Omental fat pad (tissue), 4 donors: ENCODE measurements around the gene FAM13A. TPM values are rescaled to one million over a fixed set of nuclear protein-coding genes. Genes with fewer than 3 reads are reported as not detected.

ENCODE experiments used
- ATAC-seq: fragments of 150-250 bp; one replicate; pipeline ENCODE4 v1.9.1; 2016; ENCODE audit warnings: mild to moderate bottlenecking, moderate library complexity; ENCODE audit not compliant: low FRiP score
- DNase-seq: peaks from one replicate; pipeline ENCODE4 v3.0.0-alpha.2; 2019; ENCODE audit warnings: low spot score
- total RNA-seq, 4 donors: library from RNA; depleted of rRNA; stranded (reverse); fragments of >200 nt; gene quantifications; one replicate each; pipeline ENCODE4 v1.1.0, GENCODE V29; 2016
- TF ChIP-seq, protein P1 (sequence below), 3 donors: fragments of 450-650 bp; IDR thresholded peaks; one replicate each; pipeline ENCODE4 v1.5.1; 2016 to 2017; ENCODE audit warnings: antibody characterized with exemption in 3 of 3, mild to moderate bottlenecking in 3 of 3, moderate library complexity in 2 of 3

Gene FAM13A
- total RNA-seq, 4 donors from 2014 or later, result 48.5 to 84.2 (median 51.2) TPM

DNA sequence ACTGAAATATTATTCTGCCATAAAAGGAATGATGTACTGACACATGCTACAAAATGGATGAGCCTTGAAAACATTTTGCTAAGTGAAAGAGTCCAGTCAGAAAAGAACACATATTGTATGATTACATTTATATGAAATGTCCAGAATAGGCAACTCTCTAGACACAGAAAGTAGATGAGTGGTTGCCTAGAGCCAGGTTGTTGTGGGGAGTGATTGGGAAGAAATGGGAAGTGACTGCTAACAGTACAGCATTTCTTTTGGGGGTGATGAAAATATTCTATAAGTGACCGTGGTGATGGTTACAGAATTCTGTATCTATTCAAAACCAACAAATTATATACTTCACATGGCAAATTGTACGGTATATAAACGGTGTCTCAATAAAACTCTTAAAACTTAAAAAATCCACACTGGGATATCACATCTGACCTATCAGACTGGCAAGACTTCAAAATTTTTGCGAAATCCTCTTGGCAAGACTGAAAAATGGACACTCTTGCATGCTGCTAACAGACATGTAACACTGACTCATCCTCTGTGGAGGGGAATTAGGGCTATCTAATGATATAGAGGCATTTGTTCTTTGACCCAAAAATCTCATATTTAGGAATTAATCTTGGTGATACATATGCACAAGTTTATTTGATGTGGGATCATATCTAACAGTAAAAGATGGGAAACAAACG lies 71.8 kb downstream of the FAM13A start:
- TF ChIP-seq, protein P1, sequence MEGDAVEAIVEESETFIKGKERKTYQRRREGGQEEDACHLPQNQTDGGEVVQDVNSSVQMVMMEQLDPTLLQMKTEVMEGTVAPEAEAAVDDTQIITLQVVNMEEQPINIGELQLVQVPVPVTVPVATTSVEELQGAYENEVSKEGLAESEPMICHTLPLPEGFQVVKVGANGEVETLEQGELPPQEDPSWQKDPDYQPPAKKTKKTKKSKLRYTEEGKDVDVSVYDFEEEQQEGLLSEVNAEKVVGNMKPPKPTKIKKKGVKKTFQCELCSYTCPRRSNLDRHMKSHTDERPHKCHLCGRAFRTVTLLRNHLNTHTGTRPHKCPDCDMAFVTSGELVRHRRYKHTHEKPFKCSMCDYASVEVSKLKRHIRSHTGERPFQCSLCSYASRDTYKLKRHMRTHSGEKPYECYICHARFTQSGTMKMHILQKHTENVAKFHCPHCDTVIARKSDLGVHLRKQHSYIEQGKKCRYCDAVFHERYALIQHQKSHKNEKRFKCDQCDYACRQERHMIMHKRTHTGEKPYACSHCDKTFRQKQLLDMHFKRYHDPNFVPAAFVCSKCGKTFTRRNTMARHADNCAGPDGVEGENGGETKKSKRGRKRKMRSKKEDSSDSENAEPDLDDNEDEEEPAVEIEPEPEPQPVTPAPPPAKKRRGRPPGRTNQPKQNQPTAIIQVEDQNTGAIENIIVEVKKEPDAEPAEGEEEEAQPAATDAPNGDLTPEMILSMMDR (IDR thresholded peaks at IDR 0.05), result no peak
- ATAC-seq, result peak; percentile 96
- no peak for DNase-seq

DNA sequence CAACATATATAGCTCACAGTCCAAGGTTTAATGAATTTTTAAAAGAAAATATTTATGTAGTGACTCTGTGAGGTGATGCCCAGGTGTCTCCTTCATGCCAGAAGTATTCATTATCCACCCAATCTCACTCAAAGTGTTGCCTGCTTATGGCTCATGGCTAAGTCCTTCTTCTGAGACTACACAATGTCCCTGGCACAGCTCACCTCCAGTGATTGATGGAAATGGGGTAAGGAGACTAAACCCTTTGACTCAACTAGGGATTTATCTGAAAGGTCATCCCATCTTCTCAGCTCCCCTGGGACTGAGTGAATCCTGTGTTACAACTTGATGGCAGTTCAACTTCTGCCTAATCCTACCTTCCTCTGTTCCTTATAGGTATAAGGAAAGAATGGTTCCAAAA lies 74.2 kb downstream of the FAM13A start:
- TF ChIP-seq, protein P1 (IDR thresholded peaks at IDR 0.05), result no peak
- ATAC-seq, result no peak

DNA sequence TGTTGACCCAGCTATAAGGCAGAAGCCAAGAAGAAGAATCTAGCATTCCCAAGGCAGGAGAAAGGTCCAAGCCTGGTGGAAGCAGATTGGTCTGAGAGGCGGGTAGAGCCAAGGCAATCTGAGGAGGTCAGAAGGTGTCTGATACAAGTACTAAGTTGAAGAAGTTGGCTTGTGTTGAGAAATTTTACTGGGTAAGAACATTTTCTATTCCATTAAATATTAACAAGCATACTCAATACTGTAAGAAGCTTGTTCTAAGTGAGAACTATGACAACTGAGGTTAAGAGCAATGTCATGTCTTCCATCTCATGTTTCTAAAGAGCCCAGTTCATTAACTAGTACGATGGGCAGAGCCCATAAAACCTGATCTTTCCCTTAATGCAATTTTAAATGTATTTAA lies 75.0 kb downstream of the FAM13A start:
- ATAC-seq, result no peak
- DNase-seq, result no peak
- TF ChIP-seq, protein P1 (IDR thresholded peaks at IDR 0.05), result no peak

More for the DNA sequence above, 74.2 kb downstream of the FAM13A start:
- no peak for DNase-seq

DNA sequence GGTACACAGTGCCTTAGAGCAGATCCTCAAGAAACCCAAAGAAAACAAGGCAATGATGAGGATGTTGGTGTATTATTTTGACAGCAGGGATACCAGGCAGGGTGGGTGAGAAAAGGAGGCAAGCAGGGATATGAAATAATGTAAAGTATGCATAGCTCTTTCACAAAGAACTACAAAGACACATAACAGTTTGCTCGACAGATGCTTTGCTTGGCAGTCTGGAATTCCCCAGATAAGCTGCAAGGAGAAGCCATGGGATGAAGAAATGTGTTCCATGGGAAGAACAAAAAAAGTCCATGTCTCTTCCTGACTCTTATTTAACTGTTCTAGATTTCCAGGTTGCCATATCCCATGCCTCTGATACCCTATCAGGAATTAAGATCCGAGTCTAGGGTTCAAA lies 75.4 kb downstream of the FAM13A start:
- ATAC-seq (no peak), DNase-seq (no peak)
- TF ChIP-seq, protein P1 (IDR thresholded peaks at IDR 0.05), result no peak

DNA sequence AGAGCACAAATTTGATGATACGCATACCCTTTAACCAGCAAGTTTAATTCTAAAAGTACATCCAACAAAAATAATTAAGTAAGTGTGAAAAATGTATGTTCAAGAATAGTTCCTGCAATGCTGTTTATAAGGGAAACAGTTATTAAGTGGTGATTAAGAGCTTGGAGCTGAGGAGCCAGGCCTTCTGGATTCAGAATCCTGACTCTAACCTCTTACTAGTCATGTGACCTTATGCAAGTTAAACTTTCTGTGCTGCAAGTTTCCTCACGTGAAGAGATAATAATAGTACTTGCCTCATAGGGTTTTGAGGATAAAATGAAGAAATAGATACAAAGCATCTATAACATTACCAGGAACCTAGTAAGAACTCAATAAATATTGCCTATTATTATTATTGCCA lies 77.7 kb downstream of the FAM13A start:
- TF ChIP-seq, protein P1 (IDR thresholded peaks at IDR 0.05), result no peak
- ATAC-seq (no peak), DNase-seq (no peak)

DNA sequence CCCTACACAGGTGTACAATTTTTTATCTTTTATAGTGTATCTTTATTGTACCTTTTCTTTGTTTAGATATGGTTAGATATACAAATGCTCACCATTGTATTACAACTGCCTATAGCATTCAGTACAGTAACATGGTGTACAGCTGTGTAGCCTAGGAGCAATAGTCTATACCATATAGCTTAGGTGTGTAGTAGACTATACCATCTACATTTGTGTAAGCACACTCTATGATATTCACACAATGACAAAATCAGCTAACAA lies 80.3 kb downstream of the FAM13A start:
- TF ChIP-seq, protein P1 (IDR thresholded peaks at IDR 0.05), result no peak
- ATAC-seq (no peak), DNase-seq (no peak)

DNA sequence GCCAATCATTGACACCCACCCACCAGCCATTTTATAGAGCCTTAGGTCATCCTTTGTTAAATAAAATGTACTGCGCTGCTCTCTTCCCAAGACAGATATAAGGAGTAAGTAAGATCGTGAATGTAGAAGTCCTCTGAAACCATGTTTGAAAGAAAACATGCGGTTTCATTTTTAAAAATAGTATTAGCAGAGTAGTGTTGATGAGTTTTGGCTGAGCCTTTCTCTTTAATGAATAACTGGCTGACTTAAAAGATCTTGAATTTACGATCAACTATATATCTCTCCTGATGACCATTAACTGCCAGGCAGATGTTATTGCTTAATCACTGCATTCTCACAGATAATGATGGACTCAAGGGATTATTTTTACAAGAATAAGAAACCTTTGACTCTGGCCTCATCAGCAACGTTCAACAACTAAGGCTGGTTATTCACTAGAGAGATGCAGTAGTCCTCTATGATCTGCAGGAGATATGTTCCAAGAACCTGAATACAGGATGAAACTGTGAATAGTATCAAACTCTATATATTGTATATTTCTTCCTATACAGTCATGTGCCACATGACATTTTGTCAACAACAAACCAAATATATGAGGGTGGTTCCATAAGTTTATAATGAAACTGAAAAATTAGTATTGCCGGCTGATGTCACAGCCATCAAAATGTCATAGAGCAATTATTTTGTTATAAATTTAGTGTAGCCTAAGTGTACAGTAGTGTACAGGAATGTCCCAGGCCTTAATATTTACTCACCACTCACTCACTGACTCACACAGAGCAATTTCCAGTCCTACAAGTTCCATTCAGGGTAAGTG lies 80.8 kb downstream of the FAM13A start:
- ATAC-seq (no peak), DNase-seq (no peak)
- TF ChIP-seq, protein P1 (IDR thresholded peaks at IDR 0.05), result no peak
